Type B pancreatic cell (in vitro differentiated cells): ENCODE data around the gene HSPG2. TPM values are rescaled to one million over a fixed set of nuclear protein-coding genes. Genes with fewer than 3 reads are reported as not detected.
"Not testable (repeated sequence)": the region's sequence is repeated elsewhere in the genome, so short reads cannot be mapped to it uniquely, and the experiment has no call there.

Source experiments
- DNase-seq: peaks from one replicate; pipeline ENCODE4 v3.0.0; 2021; ENCODE audit warnings: mixed read lengths; ENCODE audit not compliant: unreplicated experiment; ENCODE audit errors: extremely low spot score
- H3K27ac Mint-ChIP-seq: 2 replicates; pipeline ENCODE4 v1.8.0; 2021; ENCODE audit warnings: mild to moderate bottlenecking, mixed read lengths
- H3K27me3 Mint-ChIP-seq: 2 replicates; pipeline ENCODE4 v1.8.0; 2021; ENCODE audit warnings: mixed read lengths
- H3K36me3 Mint-ChIP-seq: 2 replicates; pipeline ENCODE4 v1.8.0; 2021; ENCODE audit warnings: mixed read lengths
- H3K4me1 Mint-ChIP-seq: one replicate; pipeline ENCODE4 v1.8.0; 2021; ENCODE audit warnings: mixed read lengths; ENCODE audit not compliant: unreplicated experiment
- H3K4me3 Mint-ChIP-seq: 2 replicates; pipeline ENCODE4 v1.8.0; 2021; ENCODE audit warnings: mild to moderate bottlenecking, mixed read lengths
- H3K9me3 Mint-ChIP-seq: 2 replicates; pipeline ENCODE4 v1.8.0; 2021; ENCODE audit warnings: mixed read lengths
- CTCF ChIP-seq: fragments of 200-600 bp; sonication (generic); conservative IDR thresholded peaks from 2 replicates; pipeline ENCODE4 v1.5.0; 2021; ENCODE audit warnings: antibody characterized with exemption, mild to moderate bottlenecking
- total RNA-seq: library from RNA; stranded (reverse); gene quantifications from 2 replicates; pipeline ENCODE4 v1.2.1, GENCODE V29; 2021; ENCODE audit warnings: low replicate concordance

The HSPG2 gene
- total RNA-seq, 1 donor from 2014 or later, result 130 TPM

- Mint-ChIP-seq H3K27ac (no peak overlapping the region), H3K36me3 (no peaks in the 10 kb centered on the region), H3K4me3 (no peak overlapping the region), H3K9me3 (no peaks in the 10 kb centered on the region), H3K27me3 (peaks cover 3% of the 10 kb centered on the region), H3K4me1 (no peaks in the 10 kb centered on the region)
- no peak for TF ChIP-seq CTCF
- DNase-seq, result no peak
Measured at GRCh38 chr1:21794656-21795055, 142.5 kb downstream of the HSPG2 start.

GRCh38 chr1:21793104-21793503 is 144.0 kb downstream of the HSPG2 start:
- no peak overlapping the region for H3K4me3 Mint-ChIP-seq
- no peak for TF ChIP-seq CTCF
- peaks cover 3% of the 10 kb centered on the region for H3K27me3 Mint-ChIP-seq
- H3K4me1 Mint-ChIP-seq, result no peaks in the 10 kb centered on the region
- H3K9me3 Mint-ChIP-seq, result no peaks in the 10 kb centered on the region
- H3K27ac Mint-ChIP-seq, result no peak overlapping the region
- H3K36me3 Mint-ChIP-seq, result no peaks in the 10 kb centered on the region
- DNase-seq, result no peak

GRCh38 chr1:21786640-21787039 is 150.5 kb downstream of the HSPG2 start:
- Mint-ChIP-seq H3K4me1 (peaks cover 6% of the 10 kb centered on the region), H3K36me3 (no peaks in the 10 kb centered on the region), H3K27me3 (peaks cover 3% of the 10 kb centered on the region), H3K9me3 (no peaks in the 10 kb centered on the region), H3K27ac (no peak overlapping the region), H3K4me3 (no peak overlapping the region)
- DNase-seq, result no peak
- no peak for TF ChIP-seq CTCF

- H3K4me1 Mint-ChIP-seq, H3K27me3 Mint-ChIP-seq, DNase-seq, H3K4me3 Mint-ChIP-seq, H3K36me3 Mint-ChIP-seq, H3K9me3 Mint-ChIP-seq, H3K27ac Mint-ChIP-seq: not testable (repeated sequence)
Measured at GRCh38 chr1:21785764-21786163, 151.3 kb downstream of the HSPG2 start.

GRCh38 chr1:21783679-21784603 is 153.2 kb downstream of the HSPG2 start:
- Mint-ChIP-seq H3K4me3 (peak overlapping the region; percentile 93), H3K27me3 (no peaks in the 10 kb centered on the region), H3K9me3 (no peaks in the 10 kb centered on the region), H3K4me1 (peaks cover 17% of the 10 kb centered on the region), H3K36me3 (peaks cover 11% of the 10 kb centered on the region), H3K27ac (peak overlapping the region; percentile 100)
- TF ChIP-seq CTCF, result no peak
- DNase-seq, result peak; percentile 91

GRCh38 chr1:21782868-21783678 is 154.0 kb downstream of the HSPG2 start, which contains the start of gene USP48:
Gene USP48, minus strand, starts transcription at chr1:21783149. Its CDS starts 192 bp downstream, at chr1:21782957.
- peak within 1 kb of the TSS; percentile 100 for H3K27ac Mint-ChIP-seq
- peaks cover 17% of the 10 kb centered on the region for H3K4me1 Mint-ChIP-seq
- H3K36me3 Mint-ChIP-seq, result peaks cover 14% of the 10 kb centered on the region
- TF ChIP-seq CTCF, result no peak
- H3K4me3 Mint-ChIP-seq, result peak within 1 kb of the TSS; percentile 93
- H3K9me3 Mint-ChIP-seq, result no peaks in the 10 kb centered on the region
- H3K27me3 Mint-ChIP-seq, result no peaks in the 10 kb centered on the region
- DNase-seq, result peak; percentile 99
